Lower leg skin (tissue), 3 donors: ENCODE measurements around the gene PRDM16.

Source experiments
- POLR2A ChIP-seq, 2 donors: fragments of 450-650 bp; IDR thresholded peaks; one replicate each; pipeline ENCODE4 v1.6.1; 2016 to 2017; ENCODE audit warnings: antibody characterized with exemption in 2 of 2, mild to moderate bottlenecking in 1 of 2, moderate library complexity in 1 of 2
- TF ChIP-seq, protein P1 (sequence below), 3 donors: fragments of 450-650 bp; IDR thresholded peaks; one replicate each; pipeline ENCODE4 v1.5.1; 2016; ENCODE audit warnings: antibody characterized with exemption in 3 of 3, mild to moderate bottlenecking in 3 of 3, moderate library complexity in 2 of 3

GRCh38 chr1:3451994-3452865 lies 383.2 kb downstream of the PRDM16 start:
- TF ChIP-seq POLR2A (IDR thresholded peaks at IDR 0.05) = no peak
- TF ChIP-seq, protein P1, sequence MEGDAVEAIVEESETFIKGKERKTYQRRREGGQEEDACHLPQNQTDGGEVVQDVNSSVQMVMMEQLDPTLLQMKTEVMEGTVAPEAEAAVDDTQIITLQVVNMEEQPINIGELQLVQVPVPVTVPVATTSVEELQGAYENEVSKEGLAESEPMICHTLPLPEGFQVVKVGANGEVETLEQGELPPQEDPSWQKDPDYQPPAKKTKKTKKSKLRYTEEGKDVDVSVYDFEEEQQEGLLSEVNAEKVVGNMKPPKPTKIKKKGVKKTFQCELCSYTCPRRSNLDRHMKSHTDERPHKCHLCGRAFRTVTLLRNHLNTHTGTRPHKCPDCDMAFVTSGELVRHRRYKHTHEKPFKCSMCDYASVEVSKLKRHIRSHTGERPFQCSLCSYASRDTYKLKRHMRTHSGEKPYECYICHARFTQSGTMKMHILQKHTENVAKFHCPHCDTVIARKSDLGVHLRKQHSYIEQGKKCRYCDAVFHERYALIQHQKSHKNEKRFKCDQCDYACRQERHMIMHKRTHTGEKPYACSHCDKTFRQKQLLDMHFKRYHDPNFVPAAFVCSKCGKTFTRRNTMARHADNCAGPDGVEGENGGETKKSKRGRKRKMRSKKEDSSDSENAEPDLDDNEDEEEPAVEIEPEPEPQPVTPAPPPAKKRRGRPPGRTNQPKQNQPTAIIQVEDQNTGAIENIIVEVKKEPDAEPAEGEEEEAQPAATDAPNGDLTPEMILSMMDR (IDR thresholded peaks at IDR 0.05) = no peak
